GM13976 (cell line): ENCODE results near the gene NPAS3.

Source experiments
- DNase-seq: peaks from one replicate; pipeline ENCODE4 v3.0.0; 2012; ENCODE audit warnings: low spot score
- in situ Hi-C: fragments of 300-500 bp; cut with MboI; formaldehyde crosslinking; loops from one replicate; pipeline ENCODE4 v1.12.0; 2022; ENCODE audit warnings: low sequenced_read_pairs, mixed read lengths, inconsistent platforms; ENCODE audit not compliant: unreplicated experiment
- TF ChIP-seq, protein P1 (sequence below): IDR thresholded peaks from 2 replicates; pipeline ENCODE4 v1.5.1; 2012; ENCODE audit warnings: borderline replicate concordance, mild to moderate bottlenecking; ENCODE audit not compliant: insufficient read depth; ENCODE audit errors: extremely low read depth, missing control alignments, control extremely low read depth

NPAS3 gene

DNA sequence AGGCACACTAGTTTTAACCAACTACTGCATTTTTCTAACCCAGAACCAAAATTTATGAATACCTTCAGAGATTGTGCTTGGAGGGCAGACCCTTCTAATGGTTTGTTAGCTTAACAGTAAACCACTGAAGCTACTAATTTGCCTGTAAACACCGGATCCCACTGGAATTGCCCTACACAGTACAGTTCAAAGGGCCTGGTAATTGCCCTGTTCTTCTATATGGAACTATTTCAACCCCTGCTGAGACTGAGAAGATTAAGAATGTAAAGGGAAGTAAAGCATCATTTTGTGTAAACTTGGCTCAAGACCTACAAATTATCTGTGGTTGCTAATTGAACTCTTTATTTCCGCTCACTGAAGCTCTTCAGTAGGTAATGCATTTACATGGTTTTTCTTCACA is 468.1 kb downstream of the NPAS3 start:
- DNase-seq, result no peak
- in situ Hi-C loops, result no loop called here
- TF ChIP-seq, protein P1, sequence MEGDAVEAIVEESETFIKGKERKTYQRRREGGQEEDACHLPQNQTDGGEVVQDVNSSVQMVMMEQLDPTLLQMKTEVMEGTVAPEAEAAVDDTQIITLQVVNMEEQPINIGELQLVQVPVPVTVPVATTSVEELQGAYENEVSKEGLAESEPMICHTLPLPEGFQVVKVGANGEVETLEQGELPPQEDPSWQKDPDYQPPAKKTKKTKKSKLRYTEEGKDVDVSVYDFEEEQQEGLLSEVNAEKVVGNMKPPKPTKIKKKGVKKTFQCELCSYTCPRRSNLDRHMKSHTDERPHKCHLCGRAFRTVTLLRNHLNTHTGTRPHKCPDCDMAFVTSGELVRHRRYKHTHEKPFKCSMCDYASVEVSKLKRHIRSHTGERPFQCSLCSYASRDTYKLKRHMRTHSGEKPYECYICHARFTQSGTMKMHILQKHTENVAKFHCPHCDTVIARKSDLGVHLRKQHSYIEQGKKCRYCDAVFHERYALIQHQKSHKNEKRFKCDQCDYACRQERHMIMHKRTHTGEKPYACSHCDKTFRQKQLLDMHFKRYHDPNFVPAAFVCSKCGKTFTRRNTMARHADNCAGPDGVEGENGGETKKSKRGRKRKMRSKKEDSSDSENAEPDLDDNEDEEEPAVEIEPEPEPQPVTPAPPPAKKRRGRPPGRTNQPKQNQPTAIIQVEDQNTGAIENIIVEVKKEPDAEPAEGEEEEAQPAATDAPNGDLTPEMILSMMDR, result no peak

DNA sequence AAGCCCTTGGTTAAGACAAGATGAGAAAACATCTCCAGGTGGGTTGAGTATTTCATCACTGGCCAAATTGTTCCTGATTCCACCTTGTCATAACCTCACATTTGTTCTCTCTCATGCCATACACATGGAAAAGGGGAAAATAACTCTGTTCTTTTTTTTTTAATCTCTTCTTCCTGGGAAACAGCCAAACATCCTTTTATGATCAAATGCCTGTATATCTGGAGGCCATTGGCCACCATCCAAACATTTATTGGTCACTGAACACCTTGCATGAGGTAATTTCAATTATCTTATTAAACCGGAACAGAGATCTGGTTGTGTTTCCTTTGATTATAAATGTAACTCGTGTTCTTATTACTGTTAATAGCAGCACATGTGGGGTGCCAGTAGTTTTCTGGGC is 469.6 kb downstream of the NPAS3 start:
- TF ChIP-seq, protein P1, result no peak
- in situ Hi-C loops, result no loop called here
- no peak for DNase-seq

GRCh38 chr14:33412450-33412849 is 473.8 kb downstream of the NPAS3 start:
- DNase-seq, result no peak
- TF ChIP-seq, protein P1, result no peak
- in situ Hi-C loops, result no loop called here

GRCh38 chr14:33413381-33413780 is 474.7 kb downstream of the NPAS3 start:
- DNase-seq, result no peak
- TF ChIP-seq, protein P1, result no peak
- in situ Hi-C loops, result no loop called here

GRCh38 chr14:33414041-33414440 is 475.4 kb downstream of the NPAS3 start:
- in situ Hi-C loops, result no loop called here
- DNase-seq, result no peak
- TF ChIP-seq, protein P1, result no peak

DNA sequence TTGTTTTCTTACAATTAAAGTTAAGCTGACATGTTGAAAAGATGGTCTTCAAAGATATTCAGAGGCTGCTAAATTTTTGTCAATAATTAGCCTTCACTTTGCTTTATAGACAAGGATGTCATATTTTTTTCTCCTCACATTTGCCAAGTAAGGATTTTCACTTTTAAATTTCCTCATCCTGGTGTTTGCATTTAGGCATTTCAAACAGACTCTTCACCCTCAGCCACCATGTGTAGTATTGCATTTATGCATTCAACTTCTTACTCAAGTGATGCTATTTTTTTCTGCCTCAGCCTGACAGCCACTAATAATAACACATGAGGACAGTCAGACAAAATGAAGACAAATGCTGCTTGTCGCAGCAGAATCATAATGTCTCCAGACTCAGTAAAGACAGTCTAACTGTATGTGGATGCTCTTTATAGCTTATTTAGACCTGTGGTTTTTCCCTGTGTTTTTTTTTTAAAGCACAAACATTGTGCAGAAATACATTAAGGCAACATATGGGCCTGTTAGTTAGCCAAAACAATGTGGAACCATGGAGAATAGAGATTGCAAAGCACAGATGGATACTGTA is 481.5 kb downstream of the NPAS3 start:
- TF ChIP-seq, protein P1, result no peak
- in situ Hi-C loops, result no loop called here
- no peak for DNase-seq
